Measurements from ENCODE around the gene PWWP2B. TPM values are rescaled to one million over a fixed set of nuclear protein-coding genes. Genes with fewer than 3 reads are reported as not detected.

Gene PWWP2B
- total RNA-seq, 1 experiment from 2014 or later = 51.6 TPM

DNA sequence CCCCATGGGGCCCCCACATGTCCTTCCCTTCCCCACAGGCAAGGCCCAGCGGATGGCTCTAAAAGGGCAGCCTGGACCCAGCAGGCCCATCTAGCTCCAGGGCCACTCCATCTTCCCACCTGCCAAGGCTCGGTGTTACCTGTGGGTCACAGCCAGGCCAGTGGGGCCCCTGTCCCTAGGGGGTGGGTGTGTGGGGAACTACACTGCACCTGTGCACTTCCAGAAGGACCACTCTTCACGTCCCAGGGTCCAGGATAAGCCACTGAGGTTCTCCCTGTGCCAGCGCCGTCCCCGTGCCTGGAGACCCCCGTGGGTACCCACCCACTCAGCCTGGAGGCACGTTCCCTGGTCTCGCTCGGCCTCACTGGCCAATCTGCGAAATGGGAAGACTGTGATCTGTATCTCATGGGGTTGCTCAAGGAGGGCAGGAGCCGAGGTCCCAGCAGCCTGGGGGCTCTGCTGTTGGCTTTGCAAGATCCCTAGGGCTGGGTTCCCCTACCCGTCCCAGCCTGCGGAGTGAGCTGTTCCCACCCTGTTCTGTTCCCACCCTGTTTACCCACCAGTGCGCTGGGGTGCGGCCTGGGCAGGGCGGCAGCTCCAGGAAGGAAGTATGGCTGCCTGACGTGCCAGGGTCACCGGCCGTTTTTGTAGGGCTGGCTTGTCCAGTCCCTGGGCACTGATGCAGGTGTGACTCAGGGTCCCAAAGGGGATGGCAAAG, 4.6 kb downstream of the PWWP2B start:
- H3K27ac ChIP-seq (ENCODE audit: low read length) = no peak overlapping the region; the same call in 1 of the 2 replicates
- H3K4me3 ChIP-seq (ENCODE audit: low read depth in 2 of 2, low read length in 2 of 2) = no peak overlapping the region
- H3K36me3 ChIP-seq (ENCODE audit: control insufficient read depth, insufficient read depth, low read length) = no peaks in the 10 kb centered on the region
- in situ Hi-C loops (cut with HindIII; ENCODE audit: low pct_unique_long_range_greater_than_20kb, low sequenced_read_pairs) (no loop called here), intact Hi-C loops (cut with micrococcal nuclease; ENCODE audit: unreplicated experiment) (no loop called here)
- peaks cover 29% of the 10 kb centered on the region for H3K4me1 ChIP-seq (ENCODE audit: control insufficient read depth, insufficient read depth, low read length)
- no peaks in the 10 kb centered on the region for H3K27me3 ChIP-seq (ENCODE audit: control insufficient read depth, insufficient read depth, low read length)
- ATAC-seq = no peak
- TF ChIP-seq CTCF (IDR thresholded peaks at IDR 0.05) (no peak), POLR2AphosphoS5 (IDR thresholded peaks at IDR 0.05; ENCODE audit: low read depth, low read length) (no peak), SIN3A (IDR thresholded peaks at IDR 0.05; ENCODE audit: borderline replicate concordance, insufficient read depth, low read depth, low read length) (no peak), TCF7L2 (IDR thresholded peaks at IDR 0.05; ENCODE audit: low read depth, low read length) (no peak)
- TF ChIP-seq, protein P1, sequence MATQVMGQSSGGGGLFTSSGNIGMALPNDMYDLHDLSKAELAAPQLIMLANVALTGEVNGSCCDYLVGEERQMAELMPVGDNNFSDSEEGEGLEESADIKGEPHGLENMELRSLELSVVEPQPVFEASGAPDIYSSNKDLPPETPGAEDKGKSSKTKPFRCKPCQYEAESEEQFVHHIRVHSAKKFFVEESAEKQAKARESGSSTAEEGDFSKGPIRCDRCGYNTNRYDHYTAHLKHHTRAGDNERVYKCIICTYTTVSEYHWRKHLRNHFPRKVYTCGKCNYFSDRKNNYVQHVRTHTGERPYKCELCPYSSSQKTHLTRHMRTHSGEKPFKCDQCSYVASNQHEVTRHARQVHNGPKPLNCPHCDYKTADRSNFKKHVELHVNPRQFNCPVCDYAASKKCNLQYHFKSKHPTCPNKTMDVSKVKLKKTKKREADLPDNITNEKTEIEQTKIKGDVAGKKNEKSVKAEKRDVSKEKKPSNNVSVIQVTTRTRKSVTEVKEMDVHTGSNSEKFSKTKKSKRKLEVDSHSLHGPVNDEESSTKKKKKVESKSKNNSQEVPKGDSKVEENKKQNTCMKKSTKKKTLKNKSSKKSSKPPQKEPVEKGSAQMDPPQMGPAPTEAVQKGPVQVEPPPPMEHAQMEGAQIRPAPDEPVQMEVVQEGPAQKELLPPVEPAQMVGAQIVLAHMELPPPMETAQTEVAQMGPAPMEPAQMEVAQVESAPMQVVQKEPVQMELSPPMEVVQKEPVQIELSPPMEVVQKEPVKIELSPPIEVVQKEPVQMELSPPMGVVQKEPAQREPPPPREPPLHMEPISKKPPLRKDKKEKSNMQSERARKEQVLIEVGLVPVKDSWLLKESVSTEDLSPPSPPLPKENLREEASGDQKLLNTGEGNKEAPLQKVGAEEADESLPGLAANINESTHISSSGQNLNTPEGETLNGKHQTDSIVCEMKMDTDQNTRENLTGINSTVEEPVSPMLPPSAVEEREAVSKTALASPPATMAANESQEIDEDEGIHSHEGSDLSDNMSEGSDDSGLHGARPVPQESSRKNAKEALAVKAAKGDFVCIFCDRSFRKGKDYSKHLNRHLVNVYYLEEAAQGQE (IDR thresholded peaks at IDR 0.05; ENCODE audit: insufficient read depth in 1 of 2, low read depth in 2 of 2, low read length in 1 of 2) = no peak
- ChIA-PET POLR2A (interaction anchor here (0.6 kb wide), 1 partner anchor 745 kb away, joined by 5 read pairs; no protein-coding TSS in a partner anchor), CTCF (interaction anchor here (0.6 kb wide), 1 partner anchor 94 kb away, joined by 3 read pairs; no protein-coding TSS in a partner anchor)
- no peaks in the 10 kb centered on the region for H3K9me3 ChIP-seq (ENCODE audit: control insufficient read depth, insufficient read depth, low read depth, low read length)
- DNase-seq (ENCODE audit: low read depth, low spot score) = no peak
- no TSS peak for BruUV-seq (replicated peaks)

DNA sequence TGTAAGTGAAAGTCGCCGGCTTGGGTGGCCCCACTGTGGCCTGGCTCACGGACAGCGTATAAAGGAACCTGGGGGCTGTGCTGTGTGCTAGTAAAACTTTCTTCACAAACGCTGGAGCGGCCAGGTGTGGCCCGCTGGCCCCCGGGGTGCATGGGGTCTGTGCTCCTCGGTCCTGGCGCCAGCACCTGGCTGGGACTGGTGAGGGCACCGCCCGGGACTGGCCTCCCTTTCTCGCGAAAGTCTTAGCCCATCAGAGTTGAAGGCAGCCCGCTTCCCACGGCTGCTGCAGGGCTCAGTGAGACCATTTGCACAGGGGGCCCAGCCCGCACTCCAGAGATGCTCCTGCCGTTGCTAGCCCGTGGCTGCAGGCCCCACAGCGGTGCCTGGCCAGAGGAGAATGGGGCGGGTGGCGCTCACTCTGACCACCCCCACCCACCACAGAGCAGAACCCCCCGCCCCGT, 5.8 kb downstream of the PWWP2B start:
- POLR2A ChIA-PET = no interaction called here
- no peak for TF ChIP-seq SIN3A (IDR thresholded peaks at IDR 0.05; ENCODE audit: borderline replicate concordance, insufficient read depth, low read depth, low read length)
- no peak for TF ChIP-seq CTCF (IDR thresholded peaks at IDR 0.05)
- TF ChIP-seq, protein P1 (IDR thresholded peaks at IDR 0.05; ENCODE audit: insufficient read depth in 1 of 2, low read depth in 2 of 2, low read length in 1 of 2) = no peak
- TF ChIP-seq TCF7L2 (IDR thresholded peaks at IDR 0.05; ENCODE audit: low read depth, low read length) = no peak
- TF ChIP-seq POLR2AphosphoS5 (IDR thresholded peaks at IDR 0.05; ENCODE audit: low read depth, low read length) = no peak
- Histone ChIP-seq H3K27ac (ENCODE audit: low read length) (no peak overlapping the region), H3K4me3 (ENCODE audit: low read depth in 2 of 2, low read length in 2 of 2) (no peak overlapping the region), H3K27me3 (ENCODE audit: control insufficient read depth, insufficient read depth, low read length) (no peaks in the 10 kb centered on the region), H3K36me3 (ENCODE audit: control insufficient read depth, insufficient read depth, low read length) (no peaks in the 10 kb centered on the region), H3K9me3 (ENCODE audit: control insufficient read depth, insufficient read depth, low read depth, low read length) (no peaks in the 10 kb centered on the region), H3K4me1 (ENCODE audit: control insufficient read depth, insufficient read depth, low read length) (peaks cover 40% of the 10 kb centered on the region)
- BruUV-seq (replicated peaks) = no TSS peak
- DNase-seq (ENCODE audit: low read depth, low spot score) = no peak
- in situ Hi-C loops (cut with HindIII; ENCODE audit: low pct_unique_long_range_greater_than_20kb, low sequenced_read_pairs) = no loop called here
- intact Hi-C loops (cut with micrococcal nuclease; ENCODE audit: unreplicated experiment) = no loop called here
- ATAC-seq = no peak
- CTCF ChIA-PET = no interaction called here

All from Panc1 (cell line).